SK-N-SH (cell line): Measurements from ENCODE around the gene ARL2BP. TPM values are rescaled to one million over a fixed set of nuclear protein-coding genes. Genes with fewer than 3 reads are reported as not detected.
A peak's percentile ranks its signal among the peaks of the same experiment; 100 is the strongest.

Source experiments
- CTCF ChIA-PET: fragments of 300-600, 350-600 bp; formaldehyde crosslinking; extraction: SDS; loops from one replicate; lab custom pipeline; 2021; lab: Yijun Ruan, JAX
- POLR2A ChIA-PET: fragments of 350-600 bp; sonication (Branson Sonifier 250); formaldehyde crosslinking; extraction: SDS; loops from one replicate; lab custom pipeline; 2020; ENCODE audit warnings: antibody characterized with exemption, inconsistent platforms; lab: Yijun Ruan, JAX
- DNase-seq: peaks from one replicate; pipeline ENCODE4 v3.0.0; 2012
- H2AFZ ChIP-seq: fragments of 200-600 bp; sonication (generic); 2 replicates; pipeline ENCODE4 v1.8.1; 2016; ENCODE audit warnings: antibody characterized with exemption, mild to moderate bottlenecking, low read depth
- H3F3A ChIP-seq: fragments of 200-600 bp; sonication (generic); replicated peaks from 2 replicates; pipeline ENCODE3; 2016; ENCODE audit warnings: antibody characterized with exemption, mild to moderate bottlenecking; ENCODE audit not compliant: insufficient read depth
- H3K27ac ChIP-seq, 2 experiments: fragments of 200-500 bp in 1 of 2; fragments of 200-600 bp in 1 of 2; sonication (Bioruptor generic) in 1 of 2; sonication (generic), shearing (Covaris generic) in 1 of 2; 2 replicates each; pipeline versions ENCODE4 v1.5.1 to v1.6.1; 2014 to 2016; ENCODE audit warnings: low read depth in 2 of 2, inconsistent platforms in 1 of 2, low read length in 1 of 2, mild to moderate bottlenecking in 1 of 2, mixed read lengths in 1 of 2
- H3K27me3 ChIP-seq: fragments of 200-600 bp; sonication (generic), shearing (Covaris generic); 2 replicates; pipeline ENCODE4 v1.6.1; 2016; ENCODE audit warnings: mixed run types; ENCODE audit not compliant: insufficient read depth
- H3K36me3 ChIP-seq, 2 experiments: fragments of 200-500 bp in 1 of 2; fragments of 200-600 bp in 1 of 2; sonication (Bioruptor generic) in 1 of 2; sonication (generic) in 1 of 2; replicated peaks in 1 of 2; 2 replicates each; pipeline versions ENCODE3 to v1.5.1; 2014 to 2016; ENCODE audit warnings: low read length in 1 of 2, mild to moderate bottlenecking in 1 of 2; ENCODE audit not compliant: insufficient read depth in 2 of 2, control insufficient read depth in 1 of 2
- H3K4me1 ChIP-seq, 2 experiments: fragments of 200-500 bp in 1 of 2; fragments of 200-600 bp in 1 of 2; sonication (Bioruptor generic) in 1 of 2; sonication (generic), shearing (Covaris generic) in 1 of 2; 2 replicates each; pipeline versions ENCODE4 v1.5.1 to v1.6.1; 2014 to 2016; ENCODE audit warnings: low read depth in 1 of 2, low read length in 1 of 2, mixed run types in 1 of 2; ENCODE audit not compliant: insufficient read depth in 2 of 2, control insufficient read depth in 1 of 2
- H3K4me2 ChIP-seq: fragments of 200-600 bp; sonication (generic), shearing (Covaris generic); 2 replicates; pipeline ENCODE4 v1.6.1; 2017; ENCODE audit warnings: mixed run types
- H3K4me3 ChIP-seq, 2 experiments: fragments of 200-500 bp in 1 of 2; fragments of 200-600 bp in 1 of 2; sonication (Bioruptor generic) in 1 of 2; sonication (generic), shearing (Covaris generic) in 1 of 2; 2 replicates each; pipeline versions ENCODE4 v1.5.1 to v1.8.1; 2014 to 2016; ENCODE audit warnings: low read depth in 2 of 2, inconsistent platforms in 1 of 2, low read length in 1 of 2, mild to moderate bottlenecking in 1 of 2, mixed read lengths in 1 of 2, moderate library complexity in 1 of 2
- H3K79me2 ChIP-seq: fragments of 200-600 bp; sonication (generic); 2 replicates; pipeline ENCODE4 v1.8.1; 2017; ENCODE audit warnings: mild to moderate bottlenecking; ENCODE audit not compliant: insufficient read depth
- H3K9ac ChIP-seq: fragments of 200-600 bp; sonication (generic); 2 replicates; pipeline ENCODE4 v1.6.1; 2017; ENCODE audit warnings: mixed run types
- H3K9me2 ChIP-seq: fragments of 200-600 bp; sonication (generic); 2 replicates; pipeline ENCODE4 v1.6.1; 2017; ENCODE audit warnings: mixed run types
- H3K9me3 ChIP-seq: fragments of 200-600 bp; sonication (generic); 2 replicates; pipeline ENCODE4 v1.6.1; 2017; ENCODE audit warnings: mixed run types, mild to moderate bottlenecking, moderate library complexity
- H4K20me1 ChIP-seq: fragments of 200-600 bp; sonication (generic); 2 replicates; pipeline ENCODE4 v1.6.1; 2017; ENCODE audit warnings: mild to moderate bottlenecking, mixed run types; ENCODE audit not compliant: insufficient read depth
- ELF1 ChIP-seq: IDR thresholded peaks from 2 replicates; pipeline ENCODE4 v1.4.0; 2012
- EP300 ChIP-seq, 2 experiments: IDR thresholded peaks; 2 replicates each; pipeline versions ENCODE4 v1.4.0 to v1.6.1; 2012; ENCODE audit warnings: borderline replicate concordance in 1 of 2, low read depth in 1 of 2, low read length in 1 of 2
- EZH2phosphoT487 ChIP-seq: fragments of 200-600 bp; sonication (generic); IDR thresholded peaks from 2 replicates; pipeline ENCODE4 v1.6.1; 2017; ENCODE audit warnings: low read depth, mixed run types, mild to moderate bottlenecking, antibody characterized with exemption, moderate library complexity, borderline replicate concordance
- FOSL2 ChIP-seq: IDR thresholded peaks from 2 replicates; pipeline ENCODE4 v1.4.0; 2012; ENCODE audit warnings: low read depth, mild to moderate bottlenecking, moderate library complexity, borderline replicate concordance
- FOXM1 ChIP-seq: IDR thresholded peaks from 2 replicates; pipeline ENCODE4 v1.4.0; 2012; ENCODE audit warnings: low read depth, mild to moderate bottlenecking
- GABPA ChIP-seq: IDR thresholded peaks from 2 replicates; pipeline ENCODE4 v1.4.0; 2012; ENCODE audit warnings: low read depth, mild to moderate bottlenecking
- GATA2 ChIP-seq: sonication (generic); formaldehyde crosslinking; IDR thresholded peaks from 2 replicates; pipeline ENCODE4 v1.5.0; 2020; ENCODE audit warnings: mild to moderate bottlenecking, missing genetic modification reagents
- IRF3 ChIP-seq: fragments of 150-350 bp; IDR thresholded peaks from 2 replicates; pipeline ENCODE4 v1.6.1; 2016; ENCODE audit warnings: mild to moderate bottlenecking, low read depth, low read length
- MAX ChIP-seq: IDR thresholded peaks from 2 replicates; pipeline ENCODE4 v1.4.0; 2012; ENCODE audit warnings: low read depth
- MEF2A ChIP-seq: IDR thresholded peaks from 2 replicates; pipeline ENCODE4 v1.4.0; 2012; ENCODE audit warnings: low read depth, borderline replicate concordance
- POLR2AphosphoS5 ChIP-seq: IDR thresholded peaks from 2 replicates; pipeline ENCODE4 v1.6.1; 2012; ENCODE audit warnings: low read depth, low read length
- RCOR1 ChIP-seq: fragments of 150-350 bp; IDR thresholded peaks from 2 replicates; pipeline ENCODE4 v1.6.1; 2017; ENCODE audit warnings: antibody characterized with exemption, low read length
- REST ChIP-seq: IDR thresholded peaks from 2 replicates; pipeline ENCODE4 v1.6.1; 2012; ENCODE audit warnings: mild to moderate bottlenecking, low read depth, low read length, moderate library complexity
- RFX5 ChIP-seq: IDR thresholded peaks from 2 replicates; pipeline ENCODE4 v1.6.1; 2012; ENCODE audit warnings: mild to moderate bottlenecking, improper control_type of control experiment, low read length
- RXRA ChIP-seq: IDR thresholded peaks from 2 replicates; pipeline ENCODE4 v1.4.0; 2012; ENCODE audit warnings: low read depth, mild to moderate bottlenecking, borderline replicate concordance
- SIN3A ChIP-seq: IDR thresholded peaks from 2 replicates; pipeline ENCODE4 v1.6.1; 2012; ENCODE audit warnings: low read depth, mild to moderate bottlenecking, low read length, moderate library complexity, borderline replicate concordance
- SMC3 ChIP-seq: IDR thresholded peaks from 2 replicates; pipeline ENCODE4 v1.6.1; 2012; ENCODE audit warnings: low read depth, low read length, improper control_type of control experiment
- TCF12 ChIP-seq: IDR thresholded peaks from 2 replicates; pipeline ENCODE4 v1.4.0; 2012
- TEAD4 ChIP-seq: IDR thresholded peaks from 2 replicates; pipeline ENCODE4 v1.4.0; 2012; ENCODE audit warnings: mild to moderate bottlenecking, borderline replicate concordance; ENCODE audit not compliant: insufficient read depth
- USF2 ChIP-seq: fragments of 150-350 bp; IDR thresholded peaks from 2 replicates; pipeline ENCODE4 v1.6.1; 2017; ENCODE audit warnings: antibody characterized with exemption, low read length, low read depth, borderline replicate concordance
- YY1 ChIP-seq: IDR thresholded peaks from 2 replicates; pipeline ENCODE4 v1.4.0; 2012; ENCODE audit warnings: low read depth, mild to moderate bottlenecking
- WGBS: methylation state at CpG from one replicate; pipeline ENCODE4 v1.1.6; 2017; ENCODE audit warnings: low lambda C conversion rate; 5-methylcytosine and 5-hydroxymethylcytosine counted together
- polyA plus RNA-seq, 3 experiments: library from polyadenylated mRNA; depleted of rRNA; stranded (reverse); fragments of >200 nt; gene quantifications; 2 replicates each; pipeline ENCODE4 v1.2.3, GENCODE V29; 2012

Gene ARL2BP
- polyA plus RNA-seq, 1 of the 3 experiments (the other 2 are of a cell fraction): 61.8 TPM

GRCh38 chr16:57229079-57229478 is 16.0 kb upstream of the ARL2BP start:
- no peak for DNase-seq
- no peak overlapping the region for H3K4me2 ChIP-seq
- ChIA-PET POLR2A (no interaction called here), CTCF (interaction anchor here (1.4 kb wide), 1 partner anchor 188 kb away, joined by 3 read pairs; no protein-coding TSS in a partner anchor)
- no peaks in the 10 kb centered on the region for H3K9me3 ChIP-seq
- peak overlapping the region in 1 of 2 experiments; percentile 43; a peak in 2 of 4 replicates for H3K27ac ChIP-seq
- peaks cover 55 to 74% of the 10 kb centered on the region in 2 experiments for H3K36me3 ChIP-seq
- 91% methylated on average over 1 of the region's 1 CpG for WGBS
- H2AFZ ChIP-seq: no peak overlapping the region
- no peak overlapping the region for H3K4me3 ChIP-seq
- no peaks in the 10 kb centered on the region for H3K27me3 ChIP-seq
- H3K4me1 ChIP-seq: peaks cover 8 to 21% of the 10 kb centered on the region in 2 experiments; a peak in 3 of 4 replicates
- no peaks in the 10 kb centered on the region for H3K79me2 ChIP-seq
- H3K9me2 ChIP-seq: no peaks in the 10 kb centered on the region
- no peaks in the 10 kb centered on the region for H4K20me1 ChIP-seq
- peaks cover 16% of the 10 kb centered on the region for H3F3A ChIP-seq
- no peak overlapping the region for H3K9ac ChIP-seq
- TF ChIP-seq TCF12 (no peak), SIN3A (no peak), EP300 (IDR thresholded peaks at IDR 0.05; ENCODE audit: borderline replicate concordance in 1 of 2, low read depth in 1 of 2, low read length in 1 of 2) (peak in 1 of 2 experiments; percentile 64; a peak in 2 of 4 replicates), GATA2 (CRISPR knock-in tag) (peak; percentile 52; the same call in 1 of the 2 replicates)

DNA sequence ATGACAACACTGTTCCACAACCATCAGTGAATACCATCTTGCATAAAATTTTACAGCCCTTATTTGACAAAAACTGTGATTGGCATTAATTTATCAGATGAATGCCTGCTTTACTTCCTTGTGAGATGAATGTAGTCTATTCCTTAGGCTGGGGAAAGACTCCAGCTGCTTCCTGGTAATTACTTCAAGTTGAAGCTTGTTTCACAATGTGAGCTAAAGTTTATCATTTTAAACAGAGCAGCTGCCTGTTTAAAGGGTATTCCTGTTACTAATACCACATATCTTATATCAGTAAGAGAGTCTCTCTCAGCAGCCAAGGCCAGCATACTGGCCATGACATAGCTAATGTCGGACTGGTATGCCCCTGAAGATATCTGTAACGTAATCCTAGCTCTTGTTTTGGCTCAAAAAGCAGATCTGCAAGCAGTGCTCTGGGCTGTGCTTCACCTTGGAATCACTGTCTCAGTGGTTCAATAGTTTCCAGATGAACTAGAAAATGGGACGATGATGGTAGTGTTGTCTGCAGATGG is 13.2 kb upstream of the ARL2BP start:
- Histone ChIP-seq H3K4me1 (peaks cover 4 to 15% of the 10 kb centered on the region in 2 experiments; a peak in 3 of 4 replicates), H3K36me3 (peaks cover 63 to 81% of the 10 kb centered on the region in 2 experiments), H2AFZ (no peak overlapping the region), H3K9ac (no peak overlapping the region), H4K20me1 (no peaks in the 10 kb centered on the region), H3K4me3 (no peak overlapping the region), H3F3A (peaks cover 8% of the 10 kb centered on the region), H3K27ac (no peak overlapping the region), H3K9me2 (no peaks in the 10 kb centered on the region), H3K79me2 (no peaks in the 10 kb centered on the region), H3K4me2 (no peak overlapping the region), H3K27me3 (no peaks in the 10 kb centered on the region), H3K9me3 (no peaks in the 10 kb centered on the region)
- POLR2A ChIA-PET: interaction anchor here (0.5 to 0.7 kb wide), 2 partner anchors 13 to 108 kb away, joined by 3 read pairs; partner anchors contain the start of gene ARL2BP
- 90% methylated on average over 3 of the region's 3 CpGs for WGBS
- DNase-seq: no peak
- CTCF ChIA-PET: interaction anchor here (0.7 to 1.0 kb wide), 2 partner anchors 28 to 147 kb away, joined by 3 read pairs; no protein-coding TSS in a partner anchor
- TF ChIP-seq MEF2A: no peak
- no peak for TF ChIP-seq RCOR1
- TF ChIP-seq POLR2AphosphoS5: no peak
- no peak for TF ChIP-seq USF2
- no peak for TF ChIP-seq RFX5
- no peak for TF ChIP-seq EZH2phosphoT487
- no peak for TF ChIP-seq IRF3
- TF ChIP-seq SMC3: no peak
- TF ChIP-seq TEAD4: no peak
- no peak for TF ChIP-seq TCF12
- no peak for TF ChIP-seq MAX
- no peak for TF ChIP-seq GABPA
- no peak for TF ChIP-seq YY1
- TF ChIP-seq REST: no peak
- no peak for TF ChIP-seq ELF1
- TF ChIP-seq RXRA: no peak
- TF ChIP-seq FOSL2: no peak
- no peak for TF ChIP-seq FOXM1
